Mesenchymal stem cell (in vitro differentiated cells and primary cell): ENCODE data around the gene ACTA2.

Experiments used
- DNase-seq: peaks from one replicate; pipeline ENCODE4 v3.0.0-alpha.2; 2013
- H2AFZ ChIP-seq: one replicate; pipeline ENCODE4 v1.6.1; 2013; ENCODE audit warnings: low read depth, mild to moderate bottlenecking, control low read depth, inconsistent platforms, low read length, moderate library complexity
- H2AK5ac ChIP-seq: 2 replicates; pipeline ENCODE4 v1.6.1; 2013; ENCODE audit warnings: low read length, moderate library complexity, mild to moderate bottlenecking, inconsistent platforms; ENCODE audit not compliant: severe bottlenecking
- H2BK120ac ChIP-seq: one replicate; pipeline ENCODE4 v1.6.1; 2013; ENCODE audit warnings: low read depth, mild to moderate bottlenecking, inconsistent platforms, low read length, moderate library complexity
- H2BK12ac ChIP-seq, 2 experiments: one replicate each; pipeline ENCODE4 v1.6.1; 2013; ENCODE audit warnings: inconsistent platforms in 2 of 2, low read length in 2 of 2, mild to moderate bottlenecking in 2 of 2, moderate library complexity in 2 of 2, control low read depth in 1 of 2
- H2BK15ac ChIP-seq: one replicate; pipeline ENCODE4 v1.6.1; 2013; ENCODE audit warnings: mild to moderate bottlenecking, low read depth, inconsistent platforms; ENCODE audit not compliant: poor library complexity, severe bottlenecking
- H2BK5ac ChIP-seq: 2 replicates; pipeline ENCODE4 v1.6.1; 2013; ENCODE audit warnings: low read depth, mild to moderate bottlenecking, low read length, control low read depth, inconsistent platforms; ENCODE audit not compliant: poor library complexity, severe bottlenecking
- H3K14ac ChIP-seq, 2 experiments: one replicate each; pipeline ENCODE4 v1.6.1; 2013; ENCODE audit warnings: inconsistent platforms in 2 of 2, low read length in 2 of 2, control low read depth in 1 of 2, mild to moderate bottlenecking in 1 of 2, moderate library complexity in 1 of 2
- H3K18ac ChIP-seq, 2 experiments: one replicate each; pipeline ENCODE4 v1.6.1; 2013; ENCODE audit warnings: inconsistent platforms in 2 of 2, low read length in 2 of 2, control low read depth in 1 of 2, low read depth in 1 of 2, mild to moderate bottlenecking in 1 of 2
- H3K23ac ChIP-seq, 2 experiments: one replicate each; pipeline ENCODE4 v1.6.1; 2013; ENCODE audit warnings: inconsistent platforms in 2 of 2, low read length in 2 of 2, mild to moderate bottlenecking in 2 of 2, moderate library complexity in 2 of 2, control low read depth in 1 of 2
- H3K27ac ChIP-seq: 2 replicates; pipeline ENCODE4 v1.5.1; 2013; ENCODE audit warnings: mild to moderate bottlenecking, moderate library complexity, low read length, control low read depth, inconsistent platforms; ENCODE audit not compliant: poor library complexity, severe bottlenecking
- H3K27me3 ChIP-seq, 2 experiments: 2 replicates each; pipeline versions ENCODE4 v1.6.1 to v1.7.0; 2013; ENCODE audit warnings: low read length in 2 of 2, mild to moderate bottlenecking in 2 of 2, moderate library complexity in 2 of 2, control low read depth in 1 of 2, inconsistent platforms in 1 of 2; ENCODE audit not compliant: control insufficient read depth in 1 of 2, insufficient read depth in 1 of 2
- H3K36me3 ChIP-seq, 2 experiments: 2 replicates each; pipeline versions ENCODE4 v1.6.1 to v1.7.0; 2013; ENCODE audit warnings: low read length in 2 of 2, control low read depth in 1 of 2, inconsistent platforms in 1 of 2, low read depth in 1 of 2, mild to moderate bottlenecking in 1 of 2; ENCODE audit not compliant: insufficient read depth in 2 of 2, control insufficient read depth in 1 of 2
- H3K4ac ChIP-seq, 2 experiments: one replicate each; pipeline ENCODE4 v1.6.1; 2013; ENCODE audit warnings: inconsistent platforms in 2 of 2, low read length in 2 of 2, mild to moderate bottlenecking in 2 of 2, moderate library complexity in 2 of 2, control low read depth in 1 of 2, low read depth in 1 of 2
- H3K4me1 ChIP-seq: 2 replicates; pipeline ENCODE4 v1.6.1; 2013; ENCODE audit warnings: low read depth, low read length, control low read depth; ENCODE audit not compliant: control insufficient read depth, insufficient read depth
- H3K4me2 ChIP-seq: 2 replicates; pipeline ENCODE4 v1.6.1; 2013; ENCODE audit warnings: low read length, mild to moderate bottlenecking, inconsistent platforms; ENCODE audit not compliant: poor library complexity, severe bottlenecking
- H3K4me3 ChIP-seq, 2 experiments: 2 replicates each; pipeline versions ENCODE4 v1.5.1 to v1.7.0; 2013; ENCODE audit warnings: low read length in 2 of 2, mild to moderate bottlenecking in 2 of 2, control low read depth in 1 of 2, low read depth in 1 of 2; ENCODE audit not compliant: insufficient read depth in 1 of 2
- H3K79me1 ChIP-seq: replicated peaks from 2 replicates; pipeline ENCODE4 v1.6.1; 2013; ENCODE audit warnings: mild to moderate bottlenecking, control low read depth, low read length, inconsistent platforms; ENCODE audit not compliant: poor library complexity, severe bottlenecking
- H3K9ac ChIP-seq: 2 replicates; pipeline ENCODE4 v1.7.0; 2013; ENCODE audit warnings: mild to moderate bottlenecking, low read length, moderate library complexity
- H3K9me3 ChIP-seq: 2 replicates; pipeline ENCODE4 v1.7.0; 2013; ENCODE audit warnings: mild to moderate bottlenecking, low read length; ENCODE audit not compliant: control insufficient read depth
- H4K8ac ChIP-seq: one replicate; pipeline ENCODE4 v1.6.1; 2013; ENCODE audit warnings: inconsistent platforms, mild to moderate bottlenecking, low read length, moderate library complexity
- H4K91ac ChIP-seq: one replicate; pipeline ENCODE4 v1.6.1; 2013; ENCODE audit warnings: mild to moderate bottlenecking, low read length, inconsistent platforms
- WGBS: methylation state at CpG from one replicate; pipeline ENCODE4 v1.1.7; 2013; ENCODE audit warnings: mixed read lengths; 5-methylcytosine and 5-hydroxymethylcytosine counted together

Gene ACTA2

DNA sequence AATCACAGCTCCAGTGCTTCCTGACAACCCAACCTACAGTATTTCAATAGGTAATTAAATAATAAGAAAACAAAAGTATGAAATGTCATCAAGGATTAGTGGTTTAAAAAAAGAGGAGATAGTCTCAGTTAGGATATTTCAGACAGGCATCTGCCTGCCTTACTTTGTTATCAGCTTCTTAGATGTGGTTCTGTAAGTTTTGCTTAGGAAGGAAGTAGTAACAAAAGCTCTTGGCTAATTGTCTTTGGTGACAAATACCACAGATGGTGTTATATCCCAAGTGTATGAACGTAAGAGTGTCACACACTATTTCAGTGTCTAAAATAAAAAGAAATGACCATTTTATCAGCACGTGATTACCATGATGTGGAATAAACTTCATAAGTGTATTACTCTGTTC, 9.8 kb upstream of the ACTA2 start:
- no peak overlapping the region for H4K91ac ChIP-seq

DNA sequence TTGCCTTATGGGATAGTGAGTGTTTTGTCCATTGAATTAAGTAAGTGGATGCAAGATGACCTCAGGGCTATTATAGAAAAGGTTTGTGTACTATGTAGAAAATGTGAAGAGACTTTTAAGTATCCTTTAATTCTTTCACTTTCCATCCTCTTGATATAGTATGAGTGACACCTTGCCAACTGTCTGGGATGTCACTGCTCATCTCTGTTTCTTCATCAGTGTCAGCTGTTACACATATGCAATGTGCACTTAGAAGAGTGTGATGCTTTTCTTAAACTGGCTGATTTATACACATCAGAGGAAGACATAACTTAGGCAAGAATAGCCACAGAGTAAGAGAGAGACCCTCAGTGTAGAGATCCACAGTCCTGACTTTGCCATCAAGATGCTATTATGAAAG, 8.7 kb upstream of the ACTA2 start:
- H3K4ac ChIP-seq: no peak overlapping the region
- H3K27ac ChIP-seq: no peak overlapping the region
- H2BK15ac ChIP-seq: no peak overlapping the region
- no peak overlapping the region for H2BK120ac ChIP-seq
- H3K18ac ChIP-seq: no peak overlapping the region
- H3K23ac ChIP-seq: no peak overlapping the region
- no peak overlapping the region for H2BK5ac ChIP-seq
- H3K4me2 ChIP-seq: no peak overlapping the region
- H2BK12ac ChIP-seq: no peak overlapping the region
- H3K4me1 ChIP-seq: no peaks in the 10 kb centered on the region
- no peaks in the 10 kb centered on the region for H3K9me3 ChIP-seq
- no peak overlapping the region for H2AFZ ChIP-seq
- no peak overlapping the region for H4K91ac ChIP-seq
- H3K79me1 ChIP-seq: peaks cover 3% of the 10 kb centered on the region
- H3K27me3 ChIP-seq: no peaks in the 10 kb centered on the region
- no peak overlapping the region for H4K8ac ChIP-seq
- no peak overlapping the region for H3K4me3 ChIP-seq
- no peak overlapping the region for H3K14ac ChIP-seq
- no peak for DNase-seq
- H2AK5ac ChIP-seq: no peak overlapping the region
- H3K9ac ChIP-seq: no peak overlapping the region
- no peaks in the 10 kb centered on the region for H3K36me3 ChIP-seq

More for the DNA sequence above, 9.8 kb upstream of the ACTA2 start:
- Histone ChIP-seq H2AFZ (no peak overlapping the region), H3K9me3 (no peaks in the 10 kb centered on the region), H3K23ac (no peak overlapping the region), H3K4me2 (no peak overlapping the region), H3K27ac (no peak overlapping the region), H3K14ac (no peak overlapping the region), H3K79me1 (peaks cover 5% of the 10 kb centered on the region), H3K4me1 (no peaks in the 10 kb centered on the region), H2BK15ac (no peak overlapping the region), H3K4ac (no peak overlapping the region), H2BK12ac (no peak overlapping the region), H3K18ac (no peak overlapping the region), H2AK5ac (no peak overlapping the region), H3K4me3 (no peak overlapping the region), H2BK120ac (no peak overlapping the region), H4K8ac (no peak overlapping the region), H3K36me3 (no peaks in the 10 kb centered on the region), H3K27me3 (no peaks in the 10 kb centered on the region), H3K9ac (no peak overlapping the region), H2BK5ac (no peak overlapping the region)
- no CpG with 5 or more reads among the region's 2 CpGs for WGBS
- no peak for DNase-seq

DNA sequence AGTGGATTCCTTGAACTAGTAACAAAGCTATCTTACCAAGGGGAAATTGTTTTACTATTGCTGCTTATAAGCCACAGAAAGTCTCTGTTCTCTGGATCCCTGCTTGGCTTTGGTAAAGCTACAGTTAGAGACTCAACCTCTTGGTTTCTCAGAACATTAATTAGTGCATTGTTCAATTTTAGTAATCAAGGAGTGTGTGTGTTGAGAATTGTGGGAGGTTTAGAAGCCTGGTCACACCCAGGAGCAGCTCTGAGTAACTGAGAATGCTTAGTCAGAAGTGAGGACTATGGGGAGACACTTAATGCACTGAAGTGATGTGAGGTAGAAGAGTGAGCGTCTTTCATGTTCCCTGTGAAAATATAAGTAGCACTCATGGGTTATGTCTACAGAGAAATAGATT, 8.2 kb upstream of the ACTA2 start:
- Histone ChIP-seq H2BK120ac (no peak overlapping the region), H3K4me1 (no peaks in the 10 kb centered on the region), H2BK5ac (no peak overlapping the region), H2BK15ac (no peak overlapping the region), H3K18ac (no peak overlapping the region), H3K23ac (no peak overlapping the region), H2AK5ac (no peak overlapping the region), H3K4me3 (no peak overlapping the region), H3K14ac (no peak overlapping the region), H4K8ac (no peak overlapping the region), H3K27ac (no peak overlapping the region), H2AFZ (no peak overlapping the region), H3K9ac (no peak overlapping the region), H2BK12ac (no peak overlapping the region), H3K27me3 (no peaks in the 10 kb centered on the region), H3K79me1 (peaks cover 3% of the 10 kb centered on the region), H3K4me2 (no peak overlapping the region), H3K4ac (no peak overlapping the region), H4K91ac (no peak overlapping the region), H3K36me3 (no peaks in the 10 kb centered on the region), H3K9me3 (no peaks in the 10 kb centered on the region)
- WGBS: no CpG with 5 or more reads among the region's 1 CpG
- no peak for DNase-seq

DNA sequence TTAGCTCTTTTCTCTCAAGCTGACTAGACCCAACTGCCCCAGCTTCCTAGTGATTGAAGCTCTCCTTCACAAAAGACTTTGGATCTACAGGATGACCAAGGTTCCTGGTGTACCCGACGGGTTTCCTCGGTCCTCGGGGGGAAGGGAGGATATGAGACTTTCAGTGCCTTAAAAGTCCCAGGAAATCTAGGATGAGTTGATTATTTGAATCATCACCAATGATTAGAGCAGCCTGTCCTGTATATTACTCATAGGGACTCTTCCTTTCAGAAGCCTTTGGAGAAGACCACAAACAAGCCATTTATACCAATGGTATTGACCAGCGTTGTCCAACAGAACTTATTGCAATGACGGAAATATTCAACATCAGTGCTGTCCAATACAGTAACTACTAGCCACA, 6.1 kb upstream of the ACTA2 start:
- Histone ChIP-seq H2AK5ac (no peak overlapping the region), H2BK15ac (no peak overlapping the region), H3K79me1 (peaks cover 1% of the 10 kb centered on the region), H2BK5ac (no peak overlapping the region), H4K91ac (no peak overlapping the region), H3K9me3 (no peaks in the 10 kb centered on the region), H3K4me1 (no peaks in the 10 kb centered on the region), H3K27me3 (no peaks in the 10 kb centered on the region), H3K18ac (no peak overlapping the region), H2AFZ (no peak overlapping the region), H2BK12ac (no peak overlapping the region), H3K27ac (no peak overlapping the region), H2BK120ac (no peak overlapping the region), H3K14ac (no peak overlapping the region), H3K4me2 (no peak overlapping the region), H4K8ac (no peak overlapping the region), H3K4me3 (no peak overlapping the region), H3K4ac (no peak overlapping the region), H3K9ac (no peak overlapping the region), H3K23ac (no peak overlapping the region), H3K36me3 (no peaks in the 10 kb centered on the region)
- 100% methylated on average over 4 of the region's 6 CpGs for WGBS
- DNase-seq: no peak
